HG03135 (cell line): ENCODE results near the gene DENND6B.
"Not testable (repeated sequence)": the region's sequence is repeated elsewhere in the genome, so short reads cannot be mapped to it uniquely, and the experiment has no call there.

Experiments used
- ATAC-seq: cut with Tn5 transposase; IDR thresholded peaks from one replicate; pipeline ENCODE4 v1.9.1; 2021; ENCODE audit warnings: mild to moderate bottlenecking, moderate library complexity; ENCODE audit not compliant: unreplicated experiment

Gene DENND6B

DNA sequence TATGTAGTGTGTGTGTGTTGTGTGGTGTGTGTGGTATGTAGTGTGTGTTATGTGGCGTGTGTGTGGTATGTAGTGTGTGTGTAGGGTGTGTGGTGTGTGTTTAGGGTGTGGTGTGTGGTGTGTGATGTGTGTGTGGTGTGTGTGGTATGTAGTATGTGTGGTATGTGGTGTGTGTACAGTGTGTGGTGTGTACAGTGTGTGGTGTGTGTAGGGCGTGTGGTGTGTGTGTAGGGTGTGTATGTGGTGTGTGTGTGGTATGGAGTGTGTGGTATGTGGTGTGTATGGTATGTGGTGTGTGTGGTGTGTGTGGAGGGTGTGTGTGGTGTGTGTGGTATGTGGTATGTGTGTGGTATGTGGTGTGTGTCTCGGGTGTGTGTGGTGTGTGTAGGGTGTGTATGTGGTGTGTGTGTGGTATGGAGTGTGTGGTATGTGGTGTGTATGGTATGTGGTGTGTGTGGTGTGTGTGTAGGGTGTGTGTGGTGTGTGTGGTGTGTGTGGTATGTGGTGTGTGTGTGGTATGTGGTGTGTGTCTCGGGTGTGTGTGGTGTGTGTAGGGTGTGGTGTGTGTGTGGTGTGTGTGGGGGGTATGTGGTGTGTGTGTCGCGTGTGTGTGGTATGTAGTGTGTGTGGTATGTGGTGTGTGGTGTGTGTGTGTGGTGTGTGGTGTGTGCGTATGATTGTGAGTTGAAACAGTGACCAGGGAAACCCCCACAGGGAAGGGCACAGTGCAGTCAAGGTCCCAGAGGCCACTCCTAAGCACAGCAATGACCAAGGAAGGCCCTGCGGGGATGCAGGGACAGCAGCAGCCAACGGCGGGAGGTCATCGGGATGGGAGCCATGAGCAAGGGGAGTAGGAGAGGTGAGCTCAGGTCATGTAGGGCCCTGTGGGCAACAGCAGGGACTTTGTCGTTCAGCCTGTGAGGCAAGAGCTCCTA is 13.4 kb upstream of the DENND6B start:
- no peak for ATAC-seq

DNA sequence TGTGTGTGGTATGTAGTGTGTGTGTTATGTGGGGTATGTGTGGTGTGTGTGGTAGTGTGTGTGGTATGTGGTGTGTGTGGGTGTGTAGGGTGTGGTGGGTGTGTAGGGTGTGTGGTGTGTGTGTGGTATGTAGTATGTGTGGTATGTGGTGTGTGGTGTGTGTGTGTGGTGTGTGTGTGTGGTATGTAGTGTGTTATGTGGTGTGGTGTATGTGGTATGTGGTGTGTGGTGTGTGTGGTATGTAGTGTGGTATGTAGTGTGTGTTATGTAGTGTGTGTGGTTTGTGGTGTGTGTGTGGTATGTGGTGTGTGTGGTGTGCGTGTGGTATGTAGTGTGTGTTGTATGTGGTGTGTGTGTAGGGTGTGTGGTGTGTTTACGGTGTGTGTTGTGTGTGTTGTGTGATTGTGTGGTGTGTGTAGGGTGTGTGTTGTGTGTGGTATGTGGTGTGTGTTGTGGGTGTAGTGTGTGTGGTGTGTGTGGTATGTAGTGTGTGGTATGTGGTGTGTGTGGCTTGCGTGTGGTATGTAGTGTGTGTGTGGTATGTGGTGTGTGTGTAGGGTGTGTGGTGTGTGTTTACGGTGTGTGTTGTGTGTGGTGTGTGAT is 12.1 kb upstream of the DENND6B start:
- ATAC-seq: no peak

DNA sequence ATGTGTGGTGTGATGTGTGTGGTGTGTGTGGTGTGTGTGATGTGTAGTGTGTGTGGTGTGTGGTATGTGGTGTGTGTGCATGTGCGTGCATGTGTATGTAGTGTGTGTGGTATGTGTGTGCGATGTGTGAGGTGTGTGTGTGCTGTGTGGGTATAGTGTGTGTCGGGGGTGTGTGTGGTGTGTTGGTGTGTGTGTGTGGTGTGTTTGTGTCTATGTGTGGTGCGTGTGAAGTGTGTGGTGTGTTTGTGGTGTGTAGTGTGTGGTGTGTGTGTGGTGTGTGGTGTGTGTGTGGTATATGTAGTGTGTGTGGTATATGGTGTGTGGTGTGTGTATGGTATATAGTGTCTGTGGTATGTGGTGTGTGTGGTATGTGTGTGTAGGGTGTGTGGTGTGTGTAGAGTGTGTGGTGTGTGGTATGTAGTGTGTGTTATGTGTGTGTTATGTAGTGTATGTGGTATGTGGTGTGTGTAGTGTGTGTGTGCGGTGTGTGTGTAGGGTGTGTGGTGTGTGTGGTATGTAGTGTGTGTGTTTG is 11.3 kb upstream of the DENND6B start:
- no peak for ATAC-seq

GRCh38 chr22:50337262-50338041 is 10.6 kb upstream of the DENND6B start:
- ATAC-seq: no peak

- ATAC-seq: not testable (repeated sequence)
Measured at GRCh38 chr22:50334433-50334832, 7.6 kb upstream of the DENND6B start.

DNA sequence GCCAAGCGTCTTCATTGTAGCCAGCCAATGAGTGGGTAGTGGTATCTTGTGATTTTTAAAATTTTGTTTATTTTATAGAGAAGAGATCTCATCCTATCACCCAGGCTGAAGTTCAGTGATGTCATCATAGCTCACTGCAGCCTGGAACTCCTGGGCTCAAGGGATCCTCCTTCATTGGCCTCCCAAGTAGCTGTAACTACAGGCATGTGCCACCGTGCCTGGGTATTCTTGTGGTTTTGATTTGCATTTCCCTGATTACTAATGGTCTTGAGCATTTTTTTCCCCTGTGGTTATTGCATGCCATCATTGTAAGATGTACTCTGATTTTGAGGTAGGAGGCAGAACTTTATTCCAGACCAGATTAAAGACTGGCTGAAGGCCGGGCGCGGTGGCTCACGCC is 2.4 kb upstream of the DENND6B start:
- ATAC-seq: no peak

- peak; percentile 21 for ATAC-seq
Measured at GRCh38 chr22:50327711-50328019, 853 bp upstream of the DENND6B start.

- ATAC-seq: peak; percentile 22
Measured at GRCh38 chr22:50326225-50326955, 422 bp downstream of the DENND6B start.

DNA sequence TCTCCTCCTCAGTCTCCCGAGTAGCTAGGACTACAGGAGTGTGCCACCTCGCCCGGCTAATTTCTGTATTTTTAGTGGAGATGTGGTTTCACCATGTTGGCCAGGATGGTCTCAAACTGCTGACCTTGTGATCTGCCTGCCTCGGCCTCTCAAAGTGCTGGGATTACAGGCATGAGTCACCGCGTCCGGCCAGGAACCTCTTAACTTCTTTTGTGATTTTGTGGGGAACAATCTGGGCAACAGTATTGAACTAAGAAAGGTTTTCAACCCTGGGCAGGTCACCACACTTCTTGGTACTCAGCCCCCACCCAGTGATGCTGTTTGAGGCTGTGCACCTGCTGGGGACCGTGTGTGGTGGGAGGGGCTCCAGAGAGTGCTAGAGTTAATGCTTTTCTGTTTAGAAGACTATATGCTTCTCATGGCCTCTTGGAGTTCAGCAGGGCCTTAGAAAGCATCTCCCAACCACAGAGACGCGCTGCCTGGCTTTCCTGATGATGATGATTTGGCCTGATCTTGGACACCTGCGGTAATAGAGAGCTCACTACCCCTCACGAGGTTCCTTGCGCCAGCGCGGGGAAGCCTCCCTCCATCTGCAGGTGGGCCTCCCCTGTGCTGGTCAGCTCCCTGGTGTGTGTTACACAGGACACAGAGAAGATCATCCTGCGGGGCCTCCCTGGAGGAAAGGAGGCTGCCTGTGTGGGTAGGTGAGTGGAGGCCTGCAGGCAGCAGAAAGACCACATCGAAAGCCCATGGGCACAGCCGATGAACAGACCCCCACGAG is 1.2 kb downstream of the DENND6B start:
- ATAC-seq: no peak

DNA sequence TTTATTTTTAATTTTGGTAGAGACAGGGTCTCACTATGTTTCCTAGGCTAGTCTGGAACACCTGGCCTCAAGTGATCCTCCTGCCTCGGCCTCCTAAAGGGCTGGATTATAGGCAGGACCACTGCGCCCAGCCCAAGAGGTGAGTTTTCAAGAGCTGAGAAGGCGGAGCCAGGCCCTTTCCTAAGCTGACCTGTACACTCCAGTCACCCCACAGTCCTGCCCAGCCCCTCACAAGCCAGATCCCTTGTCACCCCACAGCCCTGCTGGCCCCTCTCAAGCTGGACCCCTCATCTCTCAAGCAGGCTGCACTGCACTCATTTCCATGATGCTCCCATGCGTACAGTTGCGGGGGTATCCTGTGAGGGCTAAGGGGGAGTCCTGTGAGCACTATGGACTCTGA is 2.9 kb downstream of the DENND6B start:
- ATAC-seq: no peak

GRCh38 chr22:50322382-50323104 is 4.3 kb downstream of the DENND6B start:
- ATAC-seq: not testable (repeated sequence)

DNA sequence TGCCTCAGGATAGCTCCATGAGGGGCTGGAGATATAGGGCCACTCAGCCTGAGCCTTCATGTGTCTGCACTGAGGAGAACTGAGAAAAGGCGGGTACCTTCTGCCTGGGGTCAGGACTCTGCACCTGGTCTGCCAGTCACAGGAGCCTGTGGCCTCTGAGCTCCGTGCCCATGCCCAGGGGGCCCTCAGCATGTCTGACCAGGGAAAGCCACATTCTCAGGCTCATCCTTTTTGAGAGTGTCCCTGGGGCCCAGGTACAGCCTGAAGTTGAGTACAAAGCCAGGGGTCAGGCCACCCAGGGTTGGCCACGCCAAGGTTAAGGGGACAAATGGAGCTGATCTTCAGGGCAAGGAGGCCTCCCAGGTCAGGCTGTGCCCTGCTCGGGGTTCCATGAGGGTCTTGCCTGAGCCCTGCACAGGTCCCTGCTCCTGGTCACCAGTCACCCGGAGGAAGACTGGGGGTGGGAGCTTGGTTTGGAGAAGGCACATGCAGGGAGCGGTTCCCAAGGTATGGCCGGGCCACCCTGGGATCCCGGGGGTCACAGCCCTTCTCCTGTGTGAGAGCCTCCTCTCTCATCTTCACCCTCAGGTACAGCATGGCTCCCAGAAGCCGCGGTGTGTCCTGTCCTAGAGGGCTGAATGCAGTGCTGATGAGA is 6.0 kb downstream of the DENND6B start:
- ATAC-seq: no peak

GRCh38 chr22:50320116-50320515 is 6.7 kb downstream of the DENND6B start:
- no peak for ATAC-seq

DNA sequence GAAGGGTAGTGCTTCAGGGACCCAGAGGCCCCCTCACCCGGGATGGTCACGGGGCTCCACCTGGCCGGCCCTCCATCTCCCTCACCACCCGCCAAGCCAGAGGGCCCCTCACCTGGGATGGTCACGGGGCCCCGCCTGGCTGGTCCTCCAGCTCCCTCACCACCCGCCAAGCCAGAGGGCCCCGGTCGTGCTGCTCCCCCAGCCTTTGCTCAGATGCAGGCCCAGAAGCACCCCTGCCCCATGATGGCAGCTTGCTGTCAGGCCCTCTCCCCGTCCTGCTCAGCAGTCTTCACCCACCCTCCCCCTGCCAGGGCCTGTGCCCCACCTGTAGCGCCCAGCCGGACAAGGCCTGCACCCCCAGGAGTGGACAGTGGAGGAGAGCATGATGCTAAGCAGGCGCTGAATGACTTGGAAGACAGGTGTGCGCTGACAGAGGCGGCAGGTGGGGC is 7.3 kb downstream of the DENND6B start:
- no peak for ATAC-seq

DNA sequence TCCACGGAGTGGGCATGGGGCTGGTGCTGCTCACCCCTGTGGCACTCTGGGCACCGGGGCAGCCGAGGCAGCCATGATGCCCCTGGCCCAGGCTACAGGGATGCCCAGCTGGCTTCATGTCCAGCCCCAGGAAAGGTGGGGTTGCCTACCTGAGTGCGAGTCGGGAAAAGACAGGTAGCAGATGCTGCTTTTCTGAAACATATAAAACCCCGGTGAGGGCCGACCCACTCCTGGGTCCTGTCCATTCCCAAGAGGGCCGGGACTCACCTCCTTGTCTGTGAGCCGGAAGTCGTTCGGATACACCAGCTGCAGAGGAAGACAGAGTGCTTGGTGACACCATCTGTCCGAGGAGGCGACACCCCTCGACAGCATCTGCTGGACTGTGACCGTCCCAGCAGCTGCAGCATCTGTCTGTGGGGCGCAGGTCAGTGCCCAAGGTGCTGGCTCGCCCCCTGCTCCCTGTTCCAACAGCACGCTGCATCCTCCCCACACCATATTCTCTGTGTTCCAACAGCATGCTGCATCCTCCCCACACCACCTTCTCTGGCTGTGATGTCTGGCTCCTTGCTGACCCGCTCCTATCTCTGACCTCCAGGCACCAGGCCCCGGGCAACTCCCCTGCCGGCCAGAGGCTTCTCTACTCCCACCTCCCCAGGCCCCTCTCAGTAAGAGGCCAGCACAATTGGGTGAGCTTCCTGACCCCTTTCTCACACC is 8.0 kb downstream of the DENND6B start:
- no peak for ATAC-seq

DNA sequence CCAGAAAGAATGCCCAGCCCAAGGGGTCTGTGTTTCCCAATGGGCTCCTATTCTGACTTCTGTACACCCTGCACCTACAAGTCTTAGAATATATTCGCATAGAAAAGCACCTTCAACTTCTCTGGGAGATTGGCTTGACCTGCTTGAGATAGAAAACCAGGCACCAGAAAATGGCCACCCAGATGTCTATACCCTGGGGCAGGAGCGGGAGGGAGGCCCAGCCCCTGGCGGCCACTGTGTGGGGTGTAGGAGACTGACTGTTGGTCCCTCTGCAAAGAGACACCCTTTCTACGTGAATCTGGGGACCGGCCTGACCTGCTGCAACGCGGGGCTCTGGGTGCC is 8.5 kb downstream of the DENND6B start:
- ATAC-seq: no peak

DNA sequence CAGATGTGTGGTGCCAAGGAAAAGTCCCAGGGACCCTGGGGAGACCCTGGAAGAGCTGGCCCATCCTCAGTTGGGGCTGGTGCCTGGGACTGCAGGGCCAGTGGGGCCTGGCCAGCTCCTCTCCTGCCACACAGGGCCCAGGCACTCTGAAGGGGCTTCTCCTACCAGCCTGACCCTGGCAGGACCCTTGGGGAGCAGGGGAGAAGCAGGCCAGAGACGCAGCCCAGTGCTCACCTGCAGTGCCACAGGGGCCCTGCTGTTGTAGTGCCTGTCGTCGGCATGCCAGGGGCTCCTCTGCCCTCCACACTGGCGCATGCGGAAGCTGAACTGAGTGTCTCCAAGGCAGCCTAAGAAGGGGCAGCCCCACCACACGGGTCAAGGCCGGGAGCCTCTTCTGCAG is 9.1 kb downstream of the DENND6B start:
- ATAC-seq: no peak

DNA sequence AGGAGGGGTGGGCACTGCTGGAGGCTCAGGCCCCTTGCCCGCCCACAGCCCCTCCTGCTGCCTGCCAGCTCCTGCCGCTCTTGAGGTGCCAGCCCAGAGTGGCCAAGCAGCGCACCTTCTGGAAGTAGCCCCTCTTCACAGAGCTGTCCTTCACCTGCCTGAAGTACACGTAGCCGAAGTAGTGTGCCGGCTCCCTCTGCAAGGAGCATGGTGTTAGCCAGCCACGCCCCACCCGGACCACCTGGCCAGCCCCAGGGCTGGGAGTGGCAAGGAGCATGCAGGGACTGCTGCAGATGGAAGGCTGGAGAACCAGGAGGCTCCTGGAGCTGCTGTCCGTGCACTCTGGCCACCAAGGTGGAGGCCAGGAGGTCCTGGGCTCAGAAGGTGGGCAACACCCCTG is 9.6 kb downstream of the DENND6B start:
- ATAC-seq: no peak
